ENCODE measurements around the gene CXCL14.

- TF ChIP-seq CTCF (IDR thresholded peaks at IDR 0.05 in 2 of 3, conservative IDR thresholded peaks at IDR 0.05 in 1 of 3; ENCODE audit: borderline replicate concordance in 1 of 3, insufficient read depth in 1 of 3, low read depth in 2 of 3, low read length in 2 of 3) (no peak), MAX (IDR thresholded peaks at IDR 0.05) (no peak), POLR2A (IDR thresholded peaks at IDR 0.05; ENCODE audit: borderline replicate concordance, extremely low read depth, insufficient read depth, insufficient read length) (no peak), EZH2phosphoT487 (IDR thresholded peaks at IDR 0.05; ENCODE audit: borderline replicate concordance) (no peak), SRF (IDR thresholded peaks at IDR 0.05; ENCODE audit: low read depth) (no peak), EZH2 (IDR thresholded peaks at IDR 0.05) (no peak), SIN3A (IDR thresholded peaks at IDR 0.05; ENCODE audit: low read depth) (no peak), POLR2AphosphoS5 (IDR thresholded peaks at IDR 0.05; ENCODE audit: low read depth, low read length) (no peak), ZBTB33 (IDR thresholded peaks at IDR 0.05; ENCODE audit: extremely low read depth, insufficient replicate concordance, low read length) (no peak), REST (IDR thresholded peaks at IDR 0.05; ENCODE audit: low read depth) (no peak), RAD21 (IDR thresholded peaks at IDR 0.05; ENCODE audit: low read depth) (no peak), SP1 (IDR thresholded peaks at IDR 0.05; ENCODE audit: low read depth) (no peak), ELF1 (IDR thresholded peaks at IDR 0.05; ENCODE audit: borderline replicate concordance, low read depth) (no peak), CEBPB (IDR thresholded peaks at IDR 0.05; ENCODE audit: low read depth) (no peak)
Observed at GRCh38 chr5:135565266-135565665, 13.5 kb downstream of the CXCL14 start.
